ENCODE data around the gene DCHS1. TPM values are rescaled to one million over a fixed set of nuclear protein-coding genes. Genes with fewer than 3 reads are reported as not detected.
A peak's percentile ranks its signal among the peaks of the same experiment; 100 is the strongest.

Gene DCHS1
- total and polyA plus RNA-seq, 4 donors: 6.0 to 39.9 (median 11.5) TPM

GRCh38 chr11:6574816-6575715 is 80.5 kb downstream of the DCHS1 start:
- Histone ChIP-seq H3K27ac (ENCODE audit: low read depth in 1 of 2, low read length in 1 of 2) (no peak overlapping the region), H3K4me1 (ENCODE audit: control insufficient read depth in 5 of 5, insufficient read depth in 5 of 5, low read length in 5 of 5) (peaks cover 0 to 27% (median 3%) of the 10 kb centered on the region in 5 donors), H3K4me3 (no peak overlapping the region), H3K27me3 (ENCODE audit: control insufficient read depth in 3 of 3, insufficient read depth in 3 of 3, low read length in 2 of 3) (peaks cover 0 to 5% (median 0%) of the 10 kb centered on the region in 3 donors), H3K36me3 (ENCODE audit: control insufficient read depth in 4 of 4, insufficient read depth in 4 of 4, low read length in 4 of 4) (no peaks in the 10 kb centered on the region), H3K9me3 (ENCODE audit: control insufficient read depth in 4 of 4, insufficient read depth in 3 of 4, low read length in 3 of 4) (no peaks in the 10 kb centered on the region), H3K9ac (ENCODE audit: insufficient read depth in 1 of 2, low read length in 2 of 2) (no peak overlapping the region)
- DNase-seq (no peak), ATAC-seq (ENCODE audit: insufficient read depth, low FRiP score) (no peak)
- no peak for TF ChIP-seq CTCF (IDR thresholded peaks at IDR 0.05; ENCODE audit: control extremely low read depth, extremely low read depth)
- 93 to 96% methylated on average over 6 of the region's 6 CpGs for WGBS, 2 donors

- ATAC-seq (ENCODE audit: insufficient read depth, low FRiP score) (no peak), DNase-seq (peak in 1 of 3 donors; percentile 32)
- H3K9ac ChIP-seq (ENCODE audit: insufficient read depth in 1 of 2, low read length in 2 of 2): no peak overlapping the region
- H3K27me3 ChIP-seq (ENCODE audit: control insufficient read depth in 3 of 3, insufficient read depth in 3 of 3, low read length in 2 of 3): peaks cover 0 to 5% (median 0%) of the 10 kb centered on the region in 3 donors
- H3K4me3 ChIP-seq: no peak overlapping the region
- no peaks in the 10 kb centered on the region for H3K9me3 ChIP-seq (ENCODE audit: control insufficient read depth in 4 of 4, insufficient read depth in 3 of 4, low read length in 3 of 4)
- WGBS, 2 donors: 76 to 85% methylated on average over 2 of the region's 2 CpGs
- TF ChIP-seq CTCF (IDR thresholded peaks at IDR 0.05; ENCODE audit: control extremely low read depth, extremely low read depth): no peak
- no peaks in the 10 kb centered on the region for H3K36me3 ChIP-seq (ENCODE audit: control insufficient read depth in 4 of 4, insufficient read depth in 4 of 4, low read length in 4 of 4)
- H3K27ac ChIP-seq (ENCODE audit: low read depth in 1 of 2, low read length in 1 of 2): no peak overlapping the region
- peaks cover 7 to 31% (median 7%) of the 10 kb centered on the region in 5 donors for H3K4me1 ChIP-seq (ENCODE audit: control insufficient read depth in 5 of 5, insufficient read depth in 5 of 5, low read length in 5 of 5)
Observed at GRCh38 chr11:6572215-6572614, 83.4 kb downstream of the DCHS1 start.

GRCh38 chr11:6571434-6572008 is 84.1 kb downstream of the DCHS1 start:
- DNase-seq (no peak), ATAC-seq (ENCODE audit: insufficient read depth, low FRiP score) (no peak)
- H3K4me1 ChIP-seq (ENCODE audit: control insufficient read depth in 5 of 5, insufficient read depth in 5 of 5, low read length in 5 of 5): peaks cover 4 to 24% (median 7%) of the 10 kb centered on the region in 5 donors
- no peak overlapping the region for H3K4me3 ChIP-seq
- no peak overlapping the region for H3K27ac ChIP-seq (ENCODE audit: low read depth in 1 of 2, low read length in 1 of 2)
- H3K27me3 ChIP-seq (ENCODE audit: control insufficient read depth in 3 of 3, insufficient read depth in 3 of 3, low read length in 2 of 3): peaks cover 0 to 5% (median 0%) of the 10 kb centered on the region in 3 donors
- WGBS, 2 donors: 71 to 90% methylated on average over 22 of the region's 22 CpGs
- H3K9ac ChIP-seq (ENCODE audit: insufficient read depth in 1 of 2, low read length in 2 of 2): no peak overlapping the region
- H3K9me3 ChIP-seq (ENCODE audit: control insufficient read depth in 4 of 4, insufficient read depth in 3 of 4, low read length in 3 of 4): no peaks in the 10 kb centered on the region
- no peak for TF ChIP-seq CTCF (IDR thresholded peaks at IDR 0.05; ENCODE audit: control extremely low read depth, extremely low read depth)
- peaks cover 0 to 1% (median 0%) of the 10 kb centered on the region in 4 donors for H3K36me3 ChIP-seq (ENCODE audit: control insufficient read depth in 4 of 4, insufficient read depth in 4 of 4, low read length in 4 of 4)

Other genes starting within 250 kb of the DCHS1 start
- gene APBB1, start 236.7 kb downstream of the DCHS1 start, total RNA-seq: 10 to 100 TPM; 38.9 to 42.0 TPM
- 10 to 100 TPM; 18.8 to 22.3 TPM for gene APBB1, start 236.7 kb downstream of the DCHS1 start, polyA plus RNA-seq
- gene HPX, start 214.8 kb downstream of the DCHS1 start, total RNA-seq: 1 to 10 TPM; 2.3 to 3.5 TPM
- 1 to 10 TPM in 1 of 2 donors, under 1 TPM in 1; 0.46 to 1.3 TPM for gene HPX, start 214.8 kb downstream of the DCHS1 start, polyA plus RNA-seq
- gene TRIM3, start 181.9 kb downstream of the DCHS1 start, total RNA-seq: 10 to 100 TPM; 28.4 to 29.0 TPM
- gene TRIM3, start 181.9 kb downstream of the DCHS1 start, polyA plus RNA-seq: 10 to 100 TPM; 15.7 to 16.4 TPM
- gene ARFIP2, start 174.5 kb downstream of the DCHS1 start, total RNA-seq: 10 to 100 TPM; 34.0 to 53.7 TPM
- gene ARFIP2, start 174.5 kb downstream of the DCHS1 start, polyA plus RNA-seq: 10 to 100 TPM; 41.9 to 51.1 TPM
- 10 to 100 TPM; 31.5 to 43.4 TPM for gene TIMM10B, start 174.3 kb downstream of the DCHS1 start, total RNA-seq
- gene TIMM10B, start 174.3 kb downstream of the DCHS1 start, polyA plus RNA-seq: 10 to 100 TPM; 20.5 to 32.6 TPM
- gene DNHD1, start 158.5 kb downstream of the DCHS1 start, total RNA-seq: 10 to 100 TPM; 15.2 to 15.6 TPM
- gene DNHD1, start 158.5 kb downstream of the DCHS1 start, polyA plus RNA-seq: 1 to 10 TPM; 4.5 to 8.8 TPM
- 10 to 100 TPM; 15.0 to 19.1 TPM for gene RRP8, start 52.2 kb downstream of the DCHS1 start, total RNA-seq
- gene RRP8, start 52.2 kb downstream of the DCHS1 start, polyA plus RNA-seq: 10 to 100 TPM; 16.2 to 17.4 TPM
- gene ILK, start 52.0 kb downstream of the DCHS1 start, total RNA-seq: 100 to 1,000 TPM; 134 to 147 TPM
- gene ILK, start 52.0 kb downstream of the DCHS1 start, polyA plus RNA-seq: 100 to 1,000 TPM in 1 of 2 donors, 10 to 100 TPM in 1; 91.1 to 138 TPM
- gene TAF10, start 43.6 kb downstream of the DCHS1 start, total RNA-seq: 100 to 1,000 TPM in 1 of 2 donors, 10 to 100 TPM in 1; 23.9 to 149 TPM
- 100 to 1,000 TPM; 108 to 126 TPM for gene TAF10, start 43.6 kb downstream of the DCHS1 start, polyA plus RNA-seq
- 100 to 1,000 TPM; 124 to 150 TPM for gene TPP1, start 36.4 kb downstream of the DCHS1 start, total RNA-seq
- 100 to 1,000 TPM in 1 of 2 donors, 10 to 100 TPM in 1; 57.6 to 169 TPM for gene TPP1, start 36.4 kb downstream of the DCHS1 start, polyA plus RNA-seq
- gene MRPL17, start 27.5 kb upstream of the DCHS1 start, total RNA-seq: 10 to 100 TPM; 28.2 to 43.2 TPM
- gene MRPL17, start 27.5 kb upstream of the DCHS1 start, polyA plus RNA-seq: 10 to 100 TPM; 48.6 to 81.4 TPM
- gene OR2AG2, start 116.2 kb upstream of the DCHS1 start, total RNA-seq: under 1 TPM; 0.06 to 0.18 TPM
- gene OR2AG2, start 116.2 kb upstream of the DCHS1 start, polyA plus RNA-seq: under 1 TPM in 1 of 2 donors, not detected in 1; 0.01 TPM
- not detected for gene OR2AG1, start 127.2 kb upstream of the DCHS1 start, total RNA-seq
- not detected for gene OR2AG1, start 127.2 kb upstream of the DCHS1 start, polyA plus RNA-seq
- gene OR6A2, start 143.9 kb upstream of the DCHS1 start, total RNA-seq: under 1 TPM; 0.21 to 0.23 TPM
- gene OR6A2, start 143.9 kb upstream of the DCHS1 start, polyA plus RNA-seq: not detected
- gene OR10A5, start 189.9 kb upstream of the DCHS1 start, total RNA-seq: not detected
- not detected for gene OR10A5, start 189.9 kb upstream of the DCHS1 start, polyA plus RNA-seq
- not detected for gene OR10A2, start 207.2 kb upstream of the DCHS1 start, total RNA-seq
- gene OR10A2, start 207.2 kb upstream of the DCHS1 start, polyA plus RNA-seq: not detected
- gene OR10A4, start 220.8 kb upstream of the DCHS1 start, total RNA-seq: not detected
- not detected for gene OR10A4, start 220.8 kb upstream of the DCHS1 start, polyA plus RNA-seq
- under 1 TPM in 1 of 2 donors, not detected in 1; 0.25 TPM for gene OR2D2, start 236.7 kb upstream of the DCHS1 start, total RNA-seq
- not detected for gene OR2D2, start 236.7 kb upstream of the DCHS1 start, polyA plus RNA-seq